Muscle layer of colon (tissue), 2 donors: Measurements from ENCODE around the gene DENND1A.

Experiments used
- H3K27ac ChIP-seq: one replicate; pipeline ENCODE4 v1.7.0; 2013; ENCODE audit warnings: low read depth, mild to moderate bottlenecking, low read length, moderate library complexity
- H3K27me3 ChIP-seq, 2 donors: one replicate each; pipeline ENCODE4 v1.7.0; 2013; ENCODE audit warnings: low read length in 2 of 2, mild to moderate bottlenecking in 2 of 2; ENCODE audit not compliant: insufficient read depth in 2 of 2, control insufficient read depth in 1 of 2
- H3K36me3 ChIP-seq: one replicate; pipeline ENCODE4 v1.7.0; 2013; ENCODE audit warnings: mild to moderate bottlenecking, low read length; ENCODE audit not compliant: insufficient read depth
- H3K4me1 ChIP-seq: one replicate; pipeline ENCODE4 v1.7.0; 2013; ENCODE audit warnings: mild to moderate bottlenecking, low read length; ENCODE audit not compliant: insufficient read depth
- H3K4me3 ChIP-seq, 2 donors: one replicate each; pipeline ENCODE4 v1.7.0; 2013; ENCODE audit warnings: low read length in 2 of 2, low read depth in 1 of 2, mild to moderate bottlenecking in 1 of 2, moderate library complexity in 1 of 2
- H3K9ac ChIP-seq: one replicate; pipeline ENCODE4 v1.7.0; 2013; ENCODE audit warnings: low read length
- H3K9me3 ChIP-seq: one replicate; pipeline ENCODE4 v1.7.0; 2013; ENCODE audit warnings: mild to moderate bottlenecking, low read length
- donor health status: abdominal sarcoma.
- donor health status: Adenocarcinoma of cecum.

Gene DENND1A

DNA sequence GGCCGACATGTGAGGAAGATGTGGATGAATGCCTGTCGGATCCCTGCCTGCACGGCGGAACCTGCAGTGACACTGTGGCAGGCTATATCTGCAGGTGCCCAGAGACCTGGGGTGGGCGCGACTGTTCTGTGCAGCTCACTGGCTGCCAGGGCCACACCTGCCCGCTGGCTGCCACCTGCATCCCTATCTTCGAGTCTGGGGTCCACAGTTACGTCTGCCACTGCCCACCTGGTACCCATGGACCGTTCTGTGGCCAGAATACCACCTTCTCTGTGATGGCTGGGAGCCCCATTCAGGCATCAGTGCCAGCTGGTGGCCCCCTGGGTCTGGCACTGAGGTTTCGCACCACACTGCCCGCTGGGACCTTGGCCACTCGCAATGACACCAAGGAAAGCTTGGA lies 559.8 kb downstream of the DENND1A start:
- H3K9ac ChIP-seq = no peak overlapping the region
- H3K27ac ChIP-seq = no peak overlapping the region
- peaks cover 13% of the 10 kb centered on the region for H3K4me1 ChIP-seq
- H3K4me3 ChIP-seq = no peak overlapping the region
- H3K27me3 ChIP-seq = peaks cover 0 to 28% of the 10 kb centered on the region in 2 donors
- no peaks in the 10 kb centered on the region for H3K36me3 ChIP-seq
- no peaks in the 10 kb centered on the region for H3K9me3 ChIP-seq

DNA sequence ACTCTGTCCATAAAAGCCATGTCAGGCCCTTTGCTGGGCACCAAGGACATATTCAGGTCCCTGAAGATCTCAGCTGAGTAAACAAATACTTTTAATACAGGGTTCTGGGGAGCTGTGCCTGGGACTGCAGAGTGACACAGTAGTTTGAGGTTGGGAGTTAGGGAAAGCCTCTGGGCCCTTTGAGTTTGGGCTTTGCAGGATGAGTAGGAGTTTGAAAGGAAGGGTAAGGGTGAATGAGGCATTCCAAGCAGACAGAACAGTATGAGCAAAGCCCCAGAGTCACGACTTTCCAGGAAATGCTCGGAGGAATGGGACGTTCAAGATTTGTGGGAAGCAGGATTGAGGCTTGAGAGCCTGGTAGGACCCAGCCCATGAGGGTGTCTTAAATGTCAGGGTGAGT lies 560.6 kb downstream of the DENND1A start:
- Histone ChIP-seq H3K36me3 (no peaks in the 10 kb centered on the region), H3K4me1 (peaks cover 5% of the 10 kb centered on the region), H3K27ac (no peak overlapping the region), H3K4me3 (no peak overlapping the region), H3K9ac (no peak overlapping the region), H3K27me3 (peaks cover 0 to 28% of the 10 kb centered on the region in 2 donors), H3K9me3 (no peaks in the 10 kb centered on the region)

DNA sequence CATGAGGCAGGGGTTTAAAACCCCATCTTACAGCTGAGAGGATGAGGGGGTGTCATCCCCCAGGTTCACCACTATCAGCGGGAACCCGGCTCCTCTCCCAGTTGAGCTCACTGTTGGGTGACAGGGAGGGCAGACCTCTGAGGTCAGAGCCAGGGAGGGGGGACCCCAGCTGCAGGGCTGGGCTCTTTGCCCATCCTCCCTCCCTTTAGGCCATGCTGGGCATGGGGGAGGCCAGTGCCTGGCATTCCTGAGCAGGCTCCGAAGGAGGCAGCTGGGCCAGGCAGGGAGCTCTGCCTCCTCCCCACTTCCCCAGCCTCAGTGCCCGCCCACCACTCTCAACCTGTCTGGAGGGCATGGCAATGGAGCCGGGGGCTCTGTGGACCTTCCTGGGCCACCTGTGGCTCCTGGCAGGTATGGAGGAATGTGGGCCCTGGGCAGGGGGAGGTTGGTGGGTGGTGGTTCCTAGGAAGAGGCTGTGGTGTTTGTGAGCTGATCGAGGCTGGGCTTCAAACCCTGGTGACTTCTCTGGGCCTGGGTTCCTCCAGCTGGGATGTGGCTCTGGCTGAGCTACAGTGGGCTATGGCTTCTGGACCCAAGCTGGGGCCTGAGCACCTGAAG lies 561.3 kb downstream of the DENND1A start:
- H3K9ac ChIP-seq = no peak overlapping the region

DNA sequence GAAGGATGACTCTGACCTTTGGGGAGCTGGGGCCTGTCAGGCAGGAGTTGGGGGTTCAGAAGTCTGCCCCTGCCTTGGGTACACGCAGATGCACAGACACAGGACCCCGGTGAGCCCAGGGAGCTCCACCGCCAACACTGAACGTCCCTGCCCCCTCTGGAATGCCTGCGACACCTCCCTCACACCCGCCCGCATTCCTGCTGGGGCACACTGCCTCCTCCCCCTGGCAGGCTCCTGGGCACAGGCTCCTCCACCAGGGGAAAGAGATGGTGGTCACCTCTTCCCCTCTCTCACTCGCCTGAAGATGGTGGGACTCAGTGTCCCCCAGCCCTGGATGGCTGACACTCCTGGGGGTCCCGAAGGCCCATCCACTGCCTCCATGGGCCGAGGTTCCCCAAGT lies 561.9 kb downstream of the DENND1A start:
- Histone ChIP-seq H3K9me3 (no peaks in the 10 kb centered on the region), H3K4me3 (no peak overlapping the region), H3K36me3 (no peaks in the 10 kb centered on the region), H3K4me1 (no peaks in the 10 kb centered on the region), H3K27me3 (peaks cover 0 to 28% of the 10 kb centered on the region in 2 donors), H3K9ac (no peak overlapping the region), H3K27ac (no peak overlapping the region)

More for the DNA sequence above, 561.3 kb downstream of the DENND1A start:
- Histone ChIP-seq H3K9me3 (no peaks in the 10 kb centered on the region), H3K4me1 (no peaks in the 10 kb centered on the region), H3K27me3 (peaks cover 0 to 28% of the 10 kb centered on the region in 2 donors), H3K36me3 (no peaks in the 10 kb centered on the region), H3K27ac (no peak overlapping the region), H3K4me3 (no peak overlapping the region)

DNA sequence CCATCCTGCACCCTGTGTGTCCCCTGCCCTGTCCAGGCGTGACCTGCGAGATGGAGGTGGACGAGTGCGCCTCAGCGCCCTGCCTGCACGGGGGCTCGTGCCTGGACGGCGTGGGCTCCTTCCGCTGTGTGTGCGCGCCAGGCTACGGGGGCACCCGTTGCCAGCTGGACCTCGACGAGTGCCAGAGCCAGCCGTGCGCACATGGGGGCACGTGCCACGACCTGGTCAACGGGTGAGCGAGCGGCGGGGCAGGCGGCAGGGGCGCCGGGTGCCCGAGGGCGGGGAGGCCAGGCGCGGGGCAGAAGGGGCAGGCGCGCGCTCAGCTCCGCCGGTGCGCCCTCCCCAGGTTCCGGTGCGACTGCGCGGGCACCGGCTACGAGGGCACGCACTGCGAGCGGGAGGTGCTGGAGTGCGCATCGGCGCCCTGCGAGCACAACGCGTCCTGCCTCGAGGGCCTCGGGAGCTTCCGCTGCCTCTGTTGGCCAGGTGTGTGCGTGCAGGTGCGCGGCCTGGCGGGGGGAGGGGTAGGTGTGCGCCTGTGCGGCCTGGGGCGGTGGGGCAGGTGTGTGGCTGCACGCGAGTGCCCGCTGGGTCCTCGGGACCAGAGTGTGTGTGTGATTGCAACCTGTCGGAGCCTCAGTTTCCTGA lies 563.9 kb downstream of the DENND1A start:
- no peaks in the 10 kb centered on the region for H3K4me1 ChIP-seq
- H3K27me3 ChIP-seq = peaks cover 0 to 16% of the 10 kb centered on the region in 2 donors
- no peaks in the 10 kb centered on the region for H3K9me3 ChIP-seq
- H3K36me3 ChIP-seq = no peaks in the 10 kb centered on the region
- no peak overlapping the region for H3K27ac ChIP-seq
- H3K9ac ChIP-seq = no peak overlapping the region
- H3K4me3 ChIP-seq = no peak overlapping the region

DNA sequence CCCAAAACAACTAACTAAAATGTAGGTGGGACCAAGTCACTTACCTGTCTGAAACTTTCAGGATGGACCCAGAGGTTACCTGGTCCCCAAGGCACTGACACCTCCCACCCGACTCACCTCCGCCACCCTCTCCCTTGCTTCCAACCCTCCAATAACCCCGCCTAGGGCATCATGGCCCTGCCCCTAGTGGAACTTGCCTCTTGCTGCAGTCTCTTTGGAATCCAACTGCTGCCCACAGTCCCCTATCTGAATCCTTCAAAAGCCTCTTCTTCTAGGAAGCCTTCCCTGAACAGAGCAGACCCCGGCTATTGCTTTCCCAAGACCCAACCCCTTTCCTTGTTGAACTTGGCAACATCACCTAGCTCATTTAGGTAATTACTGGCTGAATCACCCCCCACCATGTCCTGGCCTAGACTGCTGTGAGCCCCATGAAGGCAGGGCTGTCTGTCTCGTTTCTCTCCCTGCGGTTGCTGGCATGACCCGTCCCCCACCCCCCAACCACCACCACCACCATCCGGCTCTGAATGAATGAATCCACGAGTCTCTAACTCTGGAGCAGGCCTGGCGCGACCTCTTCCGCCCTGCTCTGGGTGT lies 564.5 kb downstream of the DENND1A start:
- H3K4me1 ChIP-seq = peaks cover 3% of the 10 kb centered on the region
- no peak overlapping the region for H3K27ac ChIP-seq
- H3K9ac ChIP-seq = no peak overlapping the region
- peaks cover 0 to 16% of the 10 kb centered on the region in 2 donors for H3K27me3 ChIP-seq
- H3K4me3 ChIP-seq = no peak overlapping the region
- H3K9me3 ChIP-seq = no peaks in the 10 kb centered on the region
- no peaks in the 10 kb centered on the region for H3K36me3 ChIP-seq

DNA sequence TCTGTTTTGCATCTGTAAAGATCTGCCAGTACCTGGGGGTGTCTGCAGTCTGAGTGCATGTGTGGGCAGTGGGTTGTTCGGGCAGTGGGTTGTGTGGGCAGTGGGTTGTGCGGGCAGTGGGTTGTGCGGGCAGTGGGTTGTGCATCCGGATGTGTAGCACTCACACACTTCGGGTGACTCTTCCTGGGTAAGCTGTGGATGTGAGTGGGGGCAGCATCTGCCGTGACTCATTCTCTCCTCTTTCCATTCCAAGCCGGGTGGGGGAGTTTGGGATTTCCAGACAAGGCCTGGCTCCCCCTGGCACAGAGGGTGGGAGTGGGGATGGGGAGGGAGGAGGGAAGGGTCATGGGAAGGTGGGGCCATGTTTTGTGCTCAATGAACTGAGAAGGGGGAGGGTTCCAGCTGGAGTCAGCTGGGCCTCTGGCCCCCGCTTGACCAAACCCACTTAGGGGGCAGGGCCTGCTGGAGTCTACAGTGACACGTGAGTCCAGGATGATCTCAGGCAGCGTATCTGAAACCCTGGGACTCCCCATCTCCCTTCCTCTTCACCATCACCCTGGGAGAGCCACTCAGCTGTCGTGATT lies 565.6 kb downstream of the DENND1A start:
- H3K4me3 ChIP-seq = no peak overlapping the region
- no peaks in the 10 kb centered on the region for H3K36me3 ChIP-seq
- no peak overlapping the region for H3K27ac ChIP-seq
- H3K4me1 ChIP-seq = peaks cover 8% of the 10 kb centered on the region
- peaks cover 0 to 15% of the 10 kb centered on the region in 2 donors for H3K27me3 ChIP-seq
- no peaks in the 10 kb centered on the region for H3K9me3 ChIP-seq
- no peak overlapping the region for H3K9ac ChIP-seq

DNA sequence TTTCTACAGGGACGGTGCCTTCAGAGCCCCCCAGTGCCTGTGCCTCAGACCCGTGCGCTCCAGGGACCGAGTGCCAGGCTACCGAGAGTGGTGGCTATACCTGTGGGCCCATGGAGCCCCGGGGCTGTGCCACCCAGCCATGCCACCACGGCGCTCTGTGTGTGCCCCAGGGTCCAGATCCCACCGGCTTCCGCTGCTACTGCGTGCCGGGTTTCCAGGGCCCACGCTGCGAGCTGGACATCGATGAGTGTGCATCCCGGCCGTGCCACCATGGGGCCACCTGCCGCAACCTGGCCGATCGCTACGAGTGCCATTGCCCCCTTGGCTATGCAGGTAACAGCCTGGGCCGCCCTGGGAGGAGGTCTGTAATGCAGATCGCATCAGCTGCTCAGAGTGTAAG lies 567.1 kb downstream of the DENND1A start:
- Histone ChIP-seq H3K36me3 (no peaks in the 10 kb centered on the region), H3K9me3 (no peaks in the 10 kb centered on the region), H3K9ac (no peak overlapping the region), H3K4me3 (no peak overlapping the region), H3K27ac (no peak overlapping the region), H3K27me3 (no peaks in the 10 kb centered on the region), H3K4me1 (peaks cover 8% of the 10 kb centered on the region)

DNA sequence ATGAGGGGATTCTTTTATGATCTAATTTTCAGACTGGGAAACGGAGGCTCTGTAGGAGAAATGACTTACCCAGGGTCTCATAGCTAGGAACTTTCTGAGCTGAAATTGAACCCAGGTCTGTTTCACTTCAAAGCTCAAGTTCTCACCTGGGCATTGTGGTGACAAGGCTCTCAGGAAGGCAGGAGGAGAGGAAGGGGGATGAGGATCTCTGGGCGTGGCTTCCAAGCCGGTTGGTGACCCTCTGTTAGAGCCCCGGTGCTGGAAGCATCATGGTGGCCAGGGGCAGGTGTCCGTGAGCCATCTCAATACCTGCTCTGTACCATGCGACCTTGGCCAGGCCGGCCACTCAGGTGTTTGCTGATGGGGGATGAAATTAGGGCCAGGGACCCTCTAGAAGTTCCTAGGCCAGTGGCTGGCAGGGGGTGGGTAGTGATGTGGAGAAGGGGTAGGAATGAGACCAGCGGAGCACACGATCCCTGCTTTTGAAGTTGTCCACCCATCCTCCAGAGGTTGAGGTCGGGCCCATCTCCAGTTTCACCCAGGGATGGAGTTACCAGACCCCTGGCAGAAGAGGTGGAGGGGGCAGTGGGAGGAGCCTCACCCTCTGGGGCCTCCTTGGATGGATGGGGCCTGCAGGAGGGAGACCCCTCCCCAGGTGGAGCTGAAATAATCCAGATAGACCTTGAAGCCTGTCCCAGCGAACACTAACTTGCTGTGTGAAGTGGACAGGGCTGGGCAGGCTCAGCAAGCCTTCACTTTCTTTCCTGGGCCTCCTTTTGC lies 568.0 kb downstream of the DENND1A start:
- Histone ChIP-seq H3K9ac (no peak overlapping the region), H3K27me3 (no peaks in the 10 kb centered on the region), H3K36me3 (no peaks in the 10 kb centered on the region), H3K9me3 (no peaks in the 10 kb centered on the region), H3K27ac (no peak overlapping the region), H3K4me1 (peaks cover 8% of the 10 kb centered on the region), H3K4me3 (no peak overlapping the region)

DNA sequence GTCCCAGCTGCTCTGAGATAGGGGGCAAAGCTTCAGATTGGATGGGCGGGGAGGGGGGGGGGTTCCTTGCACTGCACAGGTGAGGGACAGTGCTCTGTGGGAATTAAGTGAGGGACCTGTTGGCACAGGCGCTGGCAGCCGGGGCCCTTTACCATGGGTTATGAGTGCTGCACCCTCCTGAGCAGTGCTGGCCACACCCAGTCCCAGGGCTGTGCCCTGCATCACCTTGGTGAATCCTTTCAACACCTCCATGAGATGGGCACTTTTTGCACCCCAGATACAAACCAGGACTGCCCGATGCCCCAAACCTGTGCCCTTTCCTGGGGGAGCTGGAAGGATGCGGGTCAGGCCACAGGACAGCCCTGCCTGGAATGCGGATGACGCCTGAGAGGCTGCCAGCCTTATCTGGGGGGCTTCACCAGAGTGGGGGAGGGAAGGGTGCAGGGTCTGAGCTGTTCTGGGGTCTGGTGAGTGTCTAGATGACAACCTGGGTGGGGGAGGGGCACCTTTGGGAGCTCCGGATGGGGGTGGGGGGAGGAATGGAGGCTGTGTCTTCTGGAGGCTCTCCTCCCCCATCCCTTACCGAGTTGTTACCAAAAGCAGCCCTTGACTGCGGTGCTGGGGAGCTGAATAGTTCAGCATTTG lies 568.7 kb downstream of the DENND1A start:
- Histone ChIP-seq H3K9ac (no peak overlapping the region), H3K9me3 (no peaks in the 10 kb centered on the region), H3K27ac (no peak overlapping the region), H3K27me3 (no peaks in the 10 kb centered on the region), H3K4me1 (peaks cover 8% of the 10 kb centered on the region), H3K36me3 (no peaks in the 10 kb centered on the region), H3K4me3 (no peak overlapping the region)
